Mesangial cell (primary cell): Measurements from ENCODE around the gene GPR89B. TPM values are rescaled to one million over a fixed set of nuclear protein-coding genes. Genes with fewer than 3 reads are reported as not detected.

Experiments used
- total RNA-seq: library from RNA; depleted of rRNA; stranded (reverse); fragments of >200 nt; gene quantifications from 2 replicates; pipeline ENCODE4 v1.2.3, GENCODE V29; 2015

Gene GPR89B
- 6.7 and 8.8 TPM in 2 replicates for total RNA-seq

GRCh38 chr1:147928236-147929132 is at the start of gene GPR89B:
Gene GPR89B (plus strand): TSS chr1:147928420. CDS start chr1:147928537, 117 bp downstream.

DNA sequence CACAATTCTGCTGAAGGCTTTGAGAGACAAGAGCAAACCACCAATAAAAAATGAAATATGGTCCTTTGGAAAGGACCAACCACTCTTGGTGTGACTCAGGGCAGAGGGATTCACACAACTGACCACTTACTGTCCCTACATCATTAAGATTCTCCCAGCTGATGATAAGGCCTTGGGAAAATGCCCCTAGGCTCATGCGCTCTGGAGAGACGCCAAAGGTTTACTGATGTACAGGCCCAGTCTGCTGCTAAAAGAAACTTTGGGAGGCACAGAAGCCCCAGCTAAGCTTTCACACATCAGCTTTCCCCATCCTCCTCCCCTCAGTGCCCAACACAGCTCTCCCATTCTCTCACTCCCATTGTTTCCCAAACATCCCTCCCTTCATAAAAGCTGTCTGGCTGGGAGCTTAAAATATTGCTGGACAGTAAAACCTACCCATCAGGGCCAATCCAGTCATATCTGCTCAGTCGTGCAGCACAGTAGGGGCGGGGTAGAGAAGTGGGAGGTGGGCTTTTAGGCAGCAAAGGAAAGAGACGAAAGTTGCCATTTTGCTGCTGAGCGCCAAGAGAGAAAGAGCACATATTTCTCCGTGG is 25.9 kb upstream of the GPR89B start, which contains the start of gene GJA8:
GJA8 (plus strand) TSS at position 543 of the 593 bp plus-strand sequence. CDS start 5,161 bp downstream, outside the sequence.

Other genes starting within 250 kb of the GPR89B start
- gene GJA5, start 167.8 kb upstream of the GPR89B start, total RNA-seq: not detected in 2 replicates
- not detected in 2 replicates for gene GJA8, start 25.6 kb upstream of the GPR89B start, total RNA-seq
- 2.0 and 5.5 TPM in 2 replicates for gene NBPF11, start 223.9 kb downstream of the GPR89B start, total RNA-seq